Measurements from ENCODE around the gene CDIPT.

CDIPT gene

GRCh38 chr16:29811896-29812665 is 50.9 kb downstream of the CDIPT start, which contains the start of gene PRRT2:
Gene PRRT2 (plus strand): TSS chr16:29812193. CDS start chr16:29813055, 862 bp downstream.
- TF ChIP-seq GATA1 (IDR thresholded peaks at IDR 0.05; ENCODE audit: low read depth, low read length) (no peak), POLR2A (IDR thresholded peaks at IDR 0.05; ENCODE audit: low read length) (no peak)
- DNase-seq, result peak in 1 of 2 experiments; percentile 68

DNA sequence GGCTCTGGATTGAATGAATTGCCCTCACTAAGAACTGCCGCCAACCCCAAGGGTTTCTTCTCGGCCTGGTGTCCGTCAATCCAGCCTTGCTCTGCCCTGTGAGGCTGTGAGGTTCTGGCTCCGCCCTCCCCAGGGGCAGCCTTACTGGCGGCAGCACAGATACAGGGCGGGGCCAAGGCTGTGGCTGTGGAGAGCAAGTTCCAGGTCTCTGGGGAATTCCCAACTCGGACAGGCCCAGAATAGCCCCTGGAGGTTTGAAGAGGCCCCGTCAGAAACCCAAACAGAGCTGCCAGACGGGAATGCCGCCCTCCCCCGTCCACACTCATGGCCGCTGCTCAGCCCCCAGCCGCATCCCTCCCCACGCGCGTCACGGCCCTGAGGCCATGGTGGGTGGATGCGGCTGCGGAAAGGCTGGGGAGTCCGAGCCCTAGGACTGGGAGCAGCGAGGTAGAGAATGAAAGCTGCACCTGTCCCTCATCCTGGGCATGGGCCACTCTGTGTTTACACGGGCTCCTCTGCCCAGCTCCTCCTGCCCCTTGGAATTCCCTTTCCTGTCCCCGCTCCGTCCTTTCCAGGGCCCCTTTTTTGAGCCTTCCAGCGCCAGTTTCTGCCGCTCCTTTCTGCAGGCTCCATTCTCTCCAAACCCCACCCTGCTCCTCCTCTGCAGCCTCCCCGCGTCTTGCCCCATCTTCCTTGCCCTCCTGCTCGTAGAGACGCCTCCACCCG is 51.7 kb downstream of the CDIPT start:
- TF ChIP-seq GATA1 (IDR thresholded peaks at IDR 0.05; ENCODE audit: low read depth, low read length) (no peak), POLR2A (IDR thresholded peaks at IDR 0.05; ENCODE audit: low read length) (peak; percentile 65)
- DNase-seq, result peak; percentile 84 to 85

DNA sequence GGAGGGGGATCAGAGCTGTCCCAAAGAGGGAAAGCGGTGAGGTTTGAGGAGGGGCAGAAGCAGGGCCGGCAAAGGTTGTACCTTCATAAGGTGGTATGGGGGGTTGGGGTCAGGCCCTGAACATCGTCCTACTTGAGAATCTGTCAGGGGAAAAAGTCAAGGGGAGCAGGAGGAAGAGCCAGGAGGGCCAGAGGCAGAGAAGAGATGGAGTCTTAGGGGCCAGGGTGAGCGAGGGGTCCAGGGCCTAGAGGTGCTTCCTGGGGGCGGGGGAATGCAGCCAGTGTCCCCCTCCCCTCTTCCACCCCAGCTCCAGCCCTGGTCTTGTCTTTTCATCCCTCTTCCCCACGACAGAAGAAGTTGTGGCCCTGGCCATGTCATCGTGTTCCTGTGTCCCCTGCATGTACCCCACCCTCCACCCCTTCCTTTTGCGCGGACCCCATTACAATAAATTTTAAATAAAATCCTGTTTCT is 52.3 kb downstream of the CDIPT start:
- no peak for TF ChIP-seq GATA1 (IDR thresholded peaks at IDR 0.05; ENCODE audit: low read depth, low read length)
- no peak for TF ChIP-seq POLR2A (IDR thresholded peaks at IDR 0.05; ENCODE audit: low read length)
- DNase-seq, result no peak

- DNase-seq, result no peak
- TF ChIP-seq POLR2A (IDR thresholded peaks at IDR 0.05; ENCODE audit: low read length) (no peak), GATA1 (IDR thresholded peaks at IDR 0.05; ENCODE audit: low read depth, low read length) (no peak)
Observed at GRCh38 chr16:29809850-29810698, 53.0 kb downstream of the CDIPT start.

- TF ChIP-seq POLR2A (IDR thresholded peaks at IDR 0.05; ENCODE audit: low read length), result no peak
- TF ChIP-seq GATA1 (IDR thresholded peaks at IDR 0.05; ENCODE audit: low read depth, low read length), result no peak
- no peak for DNase-seq
Observed at GRCh38 chr16:29809031-29809747, 53.8 kb downstream of the CDIPT start.

All from erythroblast (primary cell).